HEK293 (cell line): ENCODE results near the gene GRIK4.

Source experiments
- CTCF ChIA-PET: fragments of 350-600 bp; formaldehyde crosslinking; extraction: SDS; loops from one replicate; lab custom pipeline; 2021; ENCODE audit warnings: antibody characterized with exemption; lab: Yijun Ruan, JAX
- POLR2A ChIA-PET: fragments of 300-600 bp; formaldehyde crosslinking; extraction: SDS; loops from one replicate; lab custom pipeline; 2020; ENCODE audit warnings: antibody characterized with exemption, inconsistent platforms; lab: Yijun Ruan, JAX
- H3K27ac ChIP-seq: fragments of 200-500 bp; sonication (Bioruptor generic); 2 replicates; pipeline ENCODE4 v1.5.1; 2014; ENCODE audit warnings: low read depth, low read length, control low read depth, inconsistent platforms; ENCODE audit errors: extremely low read depth
- H3K36me3 ChIP-seq, 2 experiments: fragments of 200-500 bp in 1 of 2; sonication (Bioruptor generic) in 1 of 2; 1 replicate in 1 of 2; 2 replicates in 1 of 2; pipeline ENCODE4 v1.5.1; 2014 to 2017; ENCODE audit warnings: inconsistent platforms in 2 of 2, low read length in 2 of 2; ENCODE audit not compliant: control insufficient read depth in 2 of 2, insufficient read depth in 1 of 2
- H3K4me1 ChIP-seq: fragments of 200-500 bp; sonication (Bioruptor generic); 2 replicates; pipeline ENCODE4 v1.5.1; 2014; ENCODE audit warnings: mild to moderate bottlenecking, low read length, inconsistent platforms; ENCODE audit not compliant: control insufficient read depth, insufficient read depth
- H3K4me3 ChIP-seq: 2 replicates; pipeline ENCODE4 v1.5.1; 2011; ENCODE audit warnings: low read depth, mild to moderate bottlenecking, control low read depth, low read length, moderate library complexity
- H3K9me3 ChIP-seq: fragments of 200-500 bp; sonication (Bioruptor generic); 2 replicates; pipeline ENCODE4 v1.5.1; 2014; ENCODE audit warnings: low read depth, low read length, inconsistent platforms; ENCODE audit not compliant: control insufficient read depth, insufficient read depth
- SP7 ChIP-seq: fragments of 450-650 bp; formaldehyde crosslinking; IDR thresholded peaks from 2 replicates; pipeline ENCODE4 v1.5.1; 2016; ENCODE audit warnings: missing biosample characterization, missing genetic modification characterization
- ZBTB17 ChIP-seq: fragments of 450-650 bp; formaldehyde crosslinking; IDR thresholded peaks from 2 replicates; pipeline ENCODE4 v1.5.1; 2016; ENCODE audit warnings: missing biosample characterization, missing genetic modification characterization
- ZFP69B ChIP-seq: fragments of 450-650 bp; formaldehyde crosslinking; IDR thresholded peaks from 2 replicates; pipeline ENCODE4 v1.5.1; 2016; ENCODE audit warnings: missing biosample characterization, missing genetic modification characterization
- ZNF114 ChIP-seq: fragments of 450-650 bp; formaldehyde crosslinking; IDR thresholded peaks from 2 replicates; pipeline ENCODE4 v1.5.0; 2017; ENCODE audit warnings: missing biosample characterization, missing genetic modification characterization
- ZNF121 ChIP-seq: fragments of 450-650 bp; formaldehyde crosslinking; IDR thresholded peaks from 2 replicates; pipeline ENCODE4 v1.5.1; 2016; ENCODE audit warnings: missing biosample characterization, missing genetic modification characterization
- ZNF133 ChIP-seq: fragments of 450-650 bp; formaldehyde crosslinking; IDR thresholded peaks from 2 replicates; pipeline ENCODE4 v1.5.1; 2016; ENCODE audit warnings: missing biosample characterization, missing genetic modification characterization
- ZNF274 ChIP-seq, 2 experiments: fragments of 200-500 bp in 1 of 2; fragments of 450-650 bp in 1 of 2; sonication (Bioruptor generic) in 1 of 2; formaldehyde crosslinking in 1 of 2; IDR thresholded peaks; 2 replicates each; pipeline versions ENCODE4 v1.5.1 to v1.6.1; 2014 to 2016; ENCODE audit warnings: borderline replicate concordance in 1 of 2, inconsistent platforms in 1 of 2, low read length in 1 of 2, missing biosample characterization in 1 of 2, missing genetic modification characterization in 1 of 2
- ZNF394 ChIP-seq: fragments of 450-650 bp; formaldehyde crosslinking; IDR thresholded peaks from 2 replicates; pipeline ENCODE4 v1.5.1; 2016; ENCODE audit warnings: missing biosample characterization, missing genetic modification characterization, mild to moderate bottlenecking, moderate library complexity, borderline replicate concordance
- ZNF416 ChIP-seq: fragments of 450-650 bp; formaldehyde crosslinking; IDR thresholded peaks from 2 replicates; pipeline ENCODE4 v1.5.1; 2016; ENCODE audit warnings: missing biosample characterization, missing genetic modification characterization
- ZNF521 ChIP-seq: fragments of 450-650 bp; formaldehyde crosslinking; IDR thresholded peaks from 2 replicates; pipeline ENCODE4 v1.5.1; 2017; ENCODE audit warnings: missing biosample characterization, mild to moderate bottlenecking, missing genetic modification characterization
- ZNF654 ChIP-seq: fragments of 450-650 bp; formaldehyde crosslinking; IDR thresholded peaks from 2 replicates; pipeline ENCODE4 v1.5.1; 2016; ENCODE audit warnings: low read depth, missing biosample characterization, missing genetic modification characterization
- ZNF768 ChIP-seq: fragments of 450-650 bp; formaldehyde crosslinking; IDR thresholded peaks from 2 replicates; pipeline ENCODE4 v1.5.1; 2018; ENCODE audit warnings: missing biosample characterization, mild to moderate bottlenecking, missing genetic modification characterization
- ZNF791 ChIP-seq: fragments of 450-650 bp; formaldehyde crosslinking; IDR thresholded peaks from 2 replicates; pipeline ENCODE4 v1.5.1; 2016; ENCODE audit warnings: missing biosample characterization, missing genetic modification characterization
- ZSCAN30 ChIP-seq: fragments of 450-650 bp; IDR thresholded peaks from 2 replicates; pipeline ENCODE4 v1.5.1; 2018; ENCODE audit warnings: missing biosample characterization, mild to moderate bottlenecking, missing genetic modification characterization, moderate library complexity
- ZXDB ChIP-seq: fragments of 450-650 bp; formaldehyde crosslinking; IDR thresholded peaks from 2 replicates; pipeline ENCODE4 v1.5.1; 2016; ENCODE audit warnings: missing biosample characterization, missing genetic modification characterization
- TF ChIP-seq, protein P1 (sequence below): fragments of 450-650 bp; formaldehyde crosslinking; IDR thresholded peaks from 2 replicates; pipeline ENCODE4 v1.5.1; 2016; ENCODE audit warnings: missing biosample characterization, missing genetic modification characterization
- TF ChIP-seq, protein P2 (sequence below): fragments of 450-650 bp; formaldehyde crosslinking; IDR thresholded peaks from 2 replicates; pipeline ENCODE4 v1.5.1; 2017; ENCODE audit warnings: missing biosample characterization, mild to moderate bottlenecking, missing genetic modification characterization, moderate library complexity
- TF ChIP-seq, protein P3 (sequence below): fragments of 450-650 bp; formaldehyde crosslinking; IDR thresholded peaks from 2 replicates; pipeline ENCODE4 v1.5.1; 2016; ENCODE audit warnings: missing biosample characterization, missing genetic modification characterization
- TF ChIP-seq, protein P4 (sequence below): fragments of 450-650 bp; formaldehyde crosslinking; IDR thresholded peaks from 2 replicates; pipeline ENCODE4 v1.5.1; 2017; ENCODE audit warnings: missing biosample characterization, missing genetic modification characterization
- TF ChIP-seq, protein P5 (sequence below): fragments of 450-650 bp; formaldehyde crosslinking; IDR thresholded peaks from 2 replicates; pipeline ENCODE4 v1.5.1; 2016; ENCODE audit warnings: missing biosample characterization, missing genetic modification characterization

Gene GRIK4

DNA sequence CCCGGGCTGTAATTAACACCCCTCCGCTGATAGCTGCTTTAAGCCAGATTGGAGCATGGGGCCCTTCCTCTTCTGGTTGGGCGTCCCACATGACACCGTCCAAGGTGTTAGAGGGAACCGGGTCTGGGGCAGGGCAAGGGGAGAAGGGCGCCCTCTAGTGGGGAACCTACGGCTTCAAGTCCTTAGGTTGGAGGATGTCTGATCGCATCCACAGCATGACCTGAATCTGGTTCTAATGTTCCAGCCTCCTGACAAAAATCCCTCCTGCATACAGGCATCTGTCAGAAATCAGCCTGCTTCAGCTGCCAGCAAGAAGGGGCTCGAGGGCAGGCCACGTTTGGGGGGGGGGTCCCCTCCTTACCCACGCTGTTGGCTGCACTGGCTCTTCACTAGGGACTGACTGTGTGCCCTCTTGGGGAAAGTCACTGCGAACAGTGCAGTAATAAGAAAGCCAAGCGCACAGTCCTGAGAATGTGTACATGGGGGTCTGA lies 418.2 kb downstream of the GRIK4 start:
- no peak overlapping the region for H3K27ac ChIP-seq
- no peaks in the 10 kb centered on the region for H3K9me3 ChIP-seq
- ChIA-PET POLR2A (no interaction called here), CTCF (interaction anchor here (0.5 to 3.1 kb wide), 53 partner anchors 9 to 1272 kb away, joined by 3 to 21 read pairs (median 3); no protein-coding TSS in a partner anchor)
- no peaks in the 10 kb centered on the region for H3K4me1 ChIP-seq
- H3K4me3 ChIP-seq: no peak overlapping the region
- TF ChIP-seq ZNF274 (IDR thresholded peaks at IDR 0.05; ENCODE audit: low read length) (no peak), ZNF274 (tag by site-specific recombination; IDR thresholded peaks at IDR 0.05; ENCODE audit: borderline replicate concordance) (no peak), ZNF654 (tag by site-specific recombination) (peak; percentile 55), ZNF416 (no peak), SP7 (tag by site-specific recombination) (peak; percentile 27; the same call in 1 of the 2 replicates), ZSCAN30 (tag by site-specific recombination) (0 out of 2 replicates have a peak, but pooled peaks have one; percentile 10), ZBTB17 (tag by site-specific recombination) (0 out of 2 replicates have a peak, but pooled peaks have one; percentile 24), ZFP69B (tag by site-specific recombination) (peak; percentile 24; the same call in 1 of the 2 replicates)
- TF ChIP-seq, protein P1, sequence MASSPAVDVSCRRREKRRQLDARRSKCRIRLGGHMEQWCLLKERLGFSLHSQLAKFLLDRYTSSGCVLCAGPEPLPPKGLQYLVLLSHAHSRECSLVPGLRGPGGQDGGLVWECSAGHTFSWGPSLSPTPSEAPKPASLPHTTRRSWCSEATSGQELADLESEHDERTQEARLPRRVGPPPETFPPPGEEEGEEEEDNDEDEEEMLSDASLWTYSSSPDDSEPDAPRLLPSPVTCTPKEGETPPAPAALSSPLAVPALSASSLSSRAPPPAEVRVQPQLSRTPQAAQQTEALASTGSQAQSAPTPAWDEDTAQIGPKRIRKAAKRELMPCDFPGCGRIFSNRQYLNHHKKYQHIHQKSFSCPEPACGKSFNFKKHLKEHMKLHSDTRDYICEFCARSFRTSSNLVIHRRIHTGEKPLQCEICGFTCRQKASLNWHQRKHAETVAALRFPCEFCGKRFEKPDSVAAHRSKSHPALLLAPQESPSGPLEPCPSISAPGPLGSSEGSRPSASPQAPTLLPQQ (tag by site-specific recombination): peak; percentile 44
- TF ChIP-seq, protein P2, sequence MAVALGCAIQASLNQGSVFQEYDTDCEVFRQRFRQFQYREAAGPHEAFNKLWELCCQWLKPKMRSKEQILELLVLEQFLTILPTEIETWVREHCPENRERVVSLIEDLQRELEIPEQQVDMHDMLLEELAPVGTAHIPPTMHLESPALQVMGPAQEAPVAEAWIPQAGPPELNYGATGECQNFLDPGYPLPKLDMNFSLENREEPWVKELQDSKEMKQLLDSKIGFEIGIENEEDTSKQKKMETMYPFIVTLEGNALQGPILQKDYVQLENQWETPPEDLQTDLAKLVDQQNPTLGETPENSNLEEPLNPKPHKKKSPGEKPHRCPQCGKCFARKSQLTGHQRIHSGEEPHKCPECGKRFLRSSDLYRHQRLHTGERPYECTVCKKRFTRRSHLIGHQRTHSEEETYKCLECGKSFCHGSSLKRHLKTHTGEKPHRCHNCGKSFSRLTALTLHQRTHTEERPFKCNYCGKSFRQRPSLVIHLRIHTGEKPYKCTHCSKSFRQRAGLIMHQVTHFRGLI (tag by site-specific recombination): peak; percentile 97
- TF ChIP-seq, protein P3, sequence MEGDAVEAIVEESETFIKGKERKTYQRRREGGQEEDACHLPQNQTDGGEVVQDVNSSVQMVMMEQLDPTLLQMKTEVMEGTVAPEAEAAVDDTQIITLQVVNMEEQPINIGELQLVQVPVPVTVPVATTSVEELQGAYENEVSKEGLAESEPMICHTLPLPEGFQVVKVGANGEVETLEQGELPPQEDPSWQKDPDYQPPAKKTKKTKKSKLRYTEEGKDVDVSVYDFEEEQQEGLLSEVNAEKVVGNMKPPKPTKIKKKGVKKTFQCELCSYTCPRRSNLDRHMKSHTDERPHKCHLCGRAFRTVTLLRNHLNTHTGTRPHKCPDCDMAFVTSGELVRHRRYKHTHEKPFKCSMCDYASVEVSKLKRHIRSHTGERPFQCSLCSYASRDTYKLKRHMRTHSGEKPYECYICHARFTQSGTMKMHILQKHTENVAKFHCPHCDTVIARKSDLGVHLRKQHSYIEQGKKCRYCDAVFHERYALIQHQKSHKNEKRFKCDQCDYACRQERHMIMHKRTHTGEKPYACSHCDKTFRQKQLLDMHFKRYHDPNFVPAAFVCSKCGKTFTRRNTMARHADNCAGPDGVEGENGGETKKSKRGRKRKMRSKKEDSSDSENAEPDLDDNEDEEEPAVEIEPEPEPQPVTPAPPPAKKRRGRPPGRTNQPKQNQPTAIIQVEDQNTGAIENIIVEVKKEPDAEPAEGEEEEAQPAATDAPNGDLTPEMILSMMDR (tag by site-specific recombination): peak; percentile 49; the same call in 1 of the 2 replicates
- no peaks in the 10 kb centered on the region for H3K36me3 ChIP-seq

DNA sequence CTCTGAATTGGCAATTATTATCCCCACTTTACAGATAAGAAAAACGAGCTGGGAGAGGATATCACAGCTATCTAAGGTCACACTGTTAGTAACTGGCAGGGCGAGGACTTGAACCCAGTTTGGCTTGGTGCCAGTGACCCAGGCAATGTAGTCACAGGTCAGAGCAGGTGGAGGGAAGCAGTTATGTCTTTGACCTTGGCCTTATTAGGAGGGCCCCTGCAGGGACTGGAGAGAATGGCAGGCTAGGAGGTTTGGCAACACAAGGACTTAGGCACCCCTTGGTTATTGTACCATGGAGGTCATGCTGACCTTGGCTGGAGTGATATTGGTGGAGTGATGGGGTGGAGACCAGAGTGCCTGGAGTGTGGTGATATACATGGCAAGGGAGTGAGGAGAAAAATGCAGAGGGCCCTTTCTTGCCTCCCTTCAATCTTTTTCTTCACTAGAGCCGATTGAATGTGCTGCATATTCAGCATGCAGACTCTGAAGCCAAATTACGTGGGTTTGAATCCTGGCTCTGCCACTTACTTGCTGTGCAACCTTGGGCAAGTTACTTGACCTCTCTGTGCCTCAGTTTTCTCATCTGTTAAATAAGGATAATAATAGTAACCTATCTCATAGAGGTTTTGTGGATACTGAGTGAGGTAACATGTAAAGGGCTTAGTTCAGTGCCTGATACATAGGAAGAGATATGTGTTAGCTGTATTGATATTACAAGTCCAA lies 419.7 kb downstream of the GRIK4 start:
- H3K27ac ChIP-seq: no peak overlapping the region
- no peaks in the 10 kb centered on the region for H3K36me3 ChIP-seq
- POLR2A ChIA-PET: no interaction called here
- no peaks in the 10 kb centered on the region for H3K4me1 ChIP-seq
- TF ChIP-seq ZNF791 (no peak), ZNF768 (peak; percentile 78)
- TF ChIP-seq, all 188 proteins: peak for 1
- no peak overlapping the region for H3K4me3 ChIP-seq
- no peaks in the 10 kb centered on the region for H3K9me3 ChIP-seq
- CTCF ChIA-PET: interaction anchor here (0.6 to 2.5 kb wide), 13 partner anchors 12 to 690 kb away, joined by 3 to 21 read pairs (median 5); partner anchors contain the start of gene GRIK4

DNA sequence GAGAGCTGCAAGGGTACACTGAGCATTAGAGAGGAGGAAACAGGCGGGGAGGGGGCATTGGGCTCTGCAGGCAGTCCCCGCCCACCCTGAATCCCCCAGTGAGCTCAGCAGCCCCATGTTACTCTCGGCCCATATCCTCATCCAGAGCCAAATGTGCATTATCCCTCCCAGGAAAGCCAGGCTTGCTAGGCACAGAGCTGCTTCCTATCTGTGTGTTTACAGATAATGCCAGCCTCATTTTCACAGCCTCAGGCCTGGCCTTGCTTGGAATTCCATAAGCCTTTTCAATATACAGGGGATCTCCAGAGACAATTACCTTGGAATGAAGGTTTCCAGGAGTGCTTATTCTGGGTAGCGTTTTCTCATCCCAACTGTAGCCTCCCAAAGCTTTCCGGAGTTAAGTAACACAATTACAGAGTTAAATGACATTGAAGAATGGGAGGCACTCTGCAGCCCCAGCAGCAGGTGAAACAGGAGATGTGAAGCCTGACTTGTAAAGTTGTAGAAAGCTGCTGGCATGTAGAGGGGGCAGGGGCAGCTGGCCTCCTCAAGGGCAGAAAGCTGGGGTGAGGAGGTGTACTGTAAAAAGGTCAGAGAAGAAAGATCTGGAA lies 420.9 kb downstream of the GRIK4 start:
- H3K27ac ChIP-seq: no peak overlapping the region
- H3K4me1 ChIP-seq: no peaks in the 10 kb centered on the region
- no peaks in the 10 kb centered on the region for H3K36me3 ChIP-seq
- H3K4me3 ChIP-seq: no peak overlapping the region
- ChIA-PET POLR2A (no interaction called here), CTCF (interaction anchor here (0.6 to 2.8 kb wide), 6 partner anchors 20 to 1326 kb away, joined by 3 to 12 read pairs (median 4); no protein-coding TSS in a partner anchor)
- H3K9me3 ChIP-seq: no peaks in the 10 kb centered on the region
- TF ChIP-seq ZNF114 (no peak), ZNF394 (tag by site-specific recombination) (no peak), ZXDB (tag by site-specific recombination) (no peak), ZNF133 (tag by site-specific recombination) (no peak), ZNF121 (tag by site-specific recombination) (no peak), ZNF521 (no peak)
- TF ChIP-seq, protein P2 (tag by site-specific recombination): no peak
- TF ChIP-seq, protein P4, sequence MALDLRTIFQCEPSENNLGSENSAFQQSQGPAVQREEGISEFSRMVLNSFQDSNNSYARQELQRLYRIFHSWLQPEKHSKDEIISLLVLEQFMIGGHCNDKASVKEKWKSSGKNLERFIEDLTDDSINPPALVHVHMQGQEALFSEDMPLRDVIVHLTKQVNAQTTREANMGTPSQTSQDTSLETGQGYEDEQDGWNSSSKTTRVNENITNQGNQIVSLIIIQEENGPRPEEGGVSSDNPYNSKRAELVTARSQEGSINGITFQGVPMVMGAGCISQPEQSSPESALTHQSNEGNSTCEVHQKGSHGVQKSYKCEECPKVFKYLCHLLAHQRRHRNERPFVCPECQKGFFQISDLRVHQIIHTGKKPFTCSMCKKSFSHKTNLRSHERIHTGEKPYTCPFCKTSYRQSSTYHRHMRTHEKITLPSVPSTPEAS (tag by site-specific recombination): no peak
- TF ChIP-seq, protein P5, sequence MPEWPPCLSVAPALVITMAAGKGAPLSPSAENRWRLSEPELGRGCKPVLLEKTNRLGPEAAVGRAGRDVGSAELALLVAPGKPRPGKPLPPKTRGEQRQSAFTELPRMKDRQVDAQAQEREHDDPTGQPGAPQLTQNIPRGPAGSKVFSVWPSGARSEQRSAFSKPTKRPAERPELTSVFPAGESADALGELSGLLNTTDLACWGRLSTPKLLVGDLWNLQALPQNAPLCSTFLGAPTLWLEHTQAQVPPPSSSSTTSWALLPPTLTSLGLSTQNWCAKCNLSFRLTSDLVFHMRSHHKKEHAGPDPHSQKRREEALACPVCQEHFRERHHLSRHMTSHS (tag by site-specific recombination): no peak
